Natural killer cell (primary cell): Measurements from ENCODE around the gene GRID1. TPM values are rescaled to one million over a fixed set of nuclear protein-coding genes. Genes with fewer than 3 reads are reported as not detected.

Source experiments
- ATAC-seq, 3 donors: fragments of 150-1000 bp in 2 of 3; fragments of 200-7000 bp in 1 of 3; cut with Tn5 transposase; 1 replicate in 1 of 3; 2 replicates in 2 of 3; pipeline ENCODE4 v1.10.0; 2021; ENCODE audit warnings: mild to moderate bottlenecking in 2 of 3, moderate library complexity in 2 of 3
- DNase-seq, 2 donors: peaks; one replicate each; pipeline versions ENCODE4 v3.0.0 to v3.0.0-alpha.2; 2013 to 2021; ENCODE audit warnings: mixed read lengths in 1 of 2
- H3K27ac ChIP-seq: one replicate; pipeline ENCODE4 v1.5.1; 2013; ENCODE audit warnings: mild to moderate bottlenecking, low read length
- H3K27me3 ChIP-seq: one replicate; pipeline ENCODE4 v1.6.1; 2013; ENCODE audit warnings: low read length; ENCODE audit not compliant: control insufficient read depth, insufficient read depth
- H3K36me3 ChIP-seq: one replicate; pipeline ENCODE4 v1.6.1; 2013; ENCODE audit warnings: low read length; ENCODE audit not compliant: control insufficient read depth, insufficient read depth
- H3K4me1 ChIP-seq: one replicate; pipeline ENCODE4 v1.6.1; 2013; ENCODE audit warnings: low read length; ENCODE audit not compliant: control insufficient read depth, insufficient read depth
- H3K4me3 ChIP-seq: one replicate; pipeline ENCODE4 v1.5.1; 2013; ENCODE audit warnings: low read length
- H3K9me3 ChIP-seq: one replicate; pipeline ENCODE4 v1.6.1; 2013; ENCODE audit warnings: low read length; ENCODE audit not compliant: control insufficient read depth, insufficient read depth
- H3K27ac Mint-ChIP-seq, 2 donors: one replicate each; pipeline ENCODE4 v1.8.0; 2022; ENCODE audit warnings: mild to moderate bottlenecking in 2 of 2, mixed read lengths in 2 of 2, moderate library complexity in 1 of 2
- H3K27me3 Mint-ChIP-seq, 2 donors: one replicate each; pipeline ENCODE4 v1.8.0; 2022; ENCODE audit warnings: low read depth in 2 of 2, mixed read lengths in 2 of 2
- H3K36me3 Mint-ChIP-seq: one replicate; pipeline ENCODE4 v1.8.0; 2022; ENCODE audit warnings: mixed read lengths
- H3K4me1 Mint-ChIP-seq, 2 donors: one replicate each; pipeline ENCODE4 v1.8.0; 2022; ENCODE audit warnings: mixed read lengths in 2 of 2
- H3K4me3 Mint-ChIP-seq: one replicate; pipeline ENCODE4 v1.8.0; 2022; ENCODE audit warnings: mild to moderate bottlenecking, moderate library complexity, mixed read lengths
- H3K9me3 Mint-ChIP-seq, 2 donors: one replicate each; pipeline ENCODE4 v1.8.0; 2022; ENCODE audit warnings: mixed read lengths in 2 of 2
- whole genome bisulfite sequencing: methylation state at CpG from one replicate; pipeline ENCODE4 v1.1.7; 2013; ENCODE audit warnings: missing lambda C conversion rate; ENCODE audit not compliant: insufficient coverage; 5-methylcytosine and 5-hydroxymethylcytosine counted together
- intact Hi-C: fragments of 100-400 bp; cut with micrococcal nuclease; formaldehyde crosslinking; loops from one replicate; pipeline ENCODE4 v1.14.2; 2022
- total RNA-seq, 4 donors: library from RNA; stranded (reverse); fragments of 120-200 nt in 1 of 4; gene quantifications; one replicate each; pipeline versions ENCODE4 v1.2.3 to v1.2.4, GENCODE V29; 2013 to 2022
- TF ChIP-seq, protein P1 (sequence below): fragments of 200-600 bp; IDR thresholded peaks from one replicate; pipeline ENCODE4 v1.8.0; 2022; ENCODE audit warnings: antibody characterized with exemption

Gene GRID1
- total RNA-seq, 3 donors from 2014 or later (not counting 1 experiment from before 2014, with no cell fraction given), result not detected

DNA sequence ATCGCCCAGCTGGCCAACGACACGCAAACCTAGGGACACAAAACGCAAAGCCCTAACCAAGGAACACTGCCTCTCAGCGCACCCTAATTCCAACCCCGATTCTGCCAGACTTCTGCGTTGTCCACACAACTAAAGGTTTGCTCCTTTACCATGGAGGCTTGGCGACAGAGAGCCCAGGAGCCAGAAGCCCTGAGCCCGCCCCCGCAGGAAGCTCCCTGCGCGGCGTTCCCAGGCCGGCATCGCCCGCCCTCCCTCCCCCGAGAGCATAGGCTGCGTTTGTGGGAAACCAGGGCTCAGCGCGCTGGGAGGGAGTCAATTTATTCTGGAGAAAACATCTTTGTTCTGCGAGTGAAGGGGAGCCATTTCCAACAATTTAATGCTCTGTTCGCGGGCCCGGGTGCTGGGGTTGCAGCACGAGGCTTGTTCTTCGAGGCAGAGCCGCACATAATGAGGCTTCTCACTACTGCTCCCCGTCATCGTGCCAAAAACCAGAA lies 103.9 kb downstream of the GRID1 start:
- H3K36me3 ChIP-seq, result no peaks in the 10 kb centered on the region
- intact Hi-C loops, result no loop called here
- Mint-ChIP-seq H3K4me3 (no peak overlapping the region), H3K27me3 (peaks cover 5 to 8% of the 10 kb centered on the region in 2 donors), H3K9me3 (no peaks in the 10 kb centered on the region), H3K4me1 (no peaks in the 10 kb centered on the region), H3K36me3 (no peaks in the 10 kb centered on the region), H3K27ac (no peak overlapping the region)
- no peak overlapping the region for H3K27ac ChIP-seq
- 20% methylated on average over 28 of the region's 29 CpGs for WGBS
- H3K4me1 ChIP-seq, result no peaks in the 10 kb centered on the region
- no peak for ATAC-seq
- H3K9me3 ChIP-seq, result no peaks in the 10 kb centered on the region
- no peaks in the 10 kb centered on the region for H3K27me3 ChIP-seq
- no peak for DNase-seq
- no peak overlapping the region for H3K4me3 ChIP-seq
- TF ChIP-seq, protein P1, sequence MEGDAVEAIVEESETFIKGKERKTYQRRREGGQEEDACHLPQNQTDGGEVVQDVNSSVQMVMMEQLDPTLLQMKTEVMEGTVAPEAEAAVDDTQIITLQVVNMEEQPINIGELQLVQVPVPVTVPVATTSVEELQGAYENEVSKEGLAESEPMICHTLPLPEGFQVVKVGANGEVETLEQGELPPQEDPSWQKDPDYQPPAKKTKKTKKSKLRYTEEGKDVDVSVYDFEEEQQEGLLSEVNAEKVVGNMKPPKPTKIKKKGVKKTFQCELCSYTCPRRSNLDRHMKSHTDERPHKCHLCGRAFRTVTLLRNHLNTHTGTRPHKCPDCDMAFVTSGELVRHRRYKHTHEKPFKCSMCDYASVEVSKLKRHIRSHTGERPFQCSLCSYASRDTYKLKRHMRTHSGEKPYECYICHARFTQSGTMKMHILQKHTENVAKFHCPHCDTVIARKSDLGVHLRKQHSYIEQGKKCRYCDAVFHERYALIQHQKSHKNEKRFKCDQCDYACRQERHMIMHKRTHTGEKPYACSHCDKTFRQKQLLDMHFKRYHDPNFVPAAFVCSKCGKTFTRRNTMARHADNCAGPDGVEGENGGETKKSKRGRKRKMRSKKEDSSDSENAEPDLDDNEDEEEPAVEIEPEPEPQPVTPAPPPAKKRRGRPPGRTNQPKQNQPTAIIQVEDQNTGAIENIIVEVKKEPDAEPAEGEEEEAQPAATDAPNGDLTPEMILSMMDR, result no peak

DNA sequence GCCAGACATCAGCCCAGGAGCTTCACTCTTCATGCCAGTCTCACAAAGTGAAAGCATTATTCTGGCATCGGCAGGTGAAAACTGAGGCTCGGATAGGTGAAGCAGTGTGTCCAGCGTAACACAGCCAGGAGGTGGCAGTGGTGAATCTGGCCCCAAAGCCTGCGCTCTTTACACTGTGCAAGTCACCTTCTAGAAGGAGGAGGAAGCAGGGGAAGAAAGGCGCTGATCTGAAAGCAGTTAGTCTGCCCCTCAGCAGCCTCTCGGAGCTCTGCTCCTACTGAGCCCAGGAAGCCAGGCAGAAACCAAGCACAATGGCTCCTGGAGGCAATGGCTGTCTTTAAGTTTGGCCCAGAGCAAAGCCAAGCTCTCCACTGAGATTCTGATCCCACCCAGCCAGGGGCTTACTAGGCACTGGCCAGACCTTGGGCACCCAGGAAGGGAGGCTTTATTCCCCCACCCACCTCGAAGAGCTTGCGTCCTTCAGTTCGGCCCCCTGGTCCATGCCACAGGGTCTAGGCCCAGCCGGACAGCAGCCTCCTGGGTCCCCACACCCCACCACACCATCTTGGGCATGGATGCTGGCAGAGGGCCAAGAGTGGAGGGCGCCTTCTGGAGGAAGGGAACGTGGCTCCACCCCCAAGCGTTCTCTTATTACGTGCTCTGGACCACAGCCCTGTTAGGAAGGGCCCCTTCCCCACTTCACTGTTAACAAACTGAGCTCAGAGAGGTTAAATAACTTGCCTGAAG lies 104.5 kb downstream of the GRID1 start:
- no peaks in the 10 kb centered on the region for H3K9me3 ChIP-seq
- no peaks in the 10 kb centered on the region for H3K27me3 ChIP-seq
- intact Hi-C loops, result no loop called here
- ATAC-seq (no peak), DNase-seq (peak in 1 of 2 donors; percentile 9)
- H3K4me3 ChIP-seq, result no peak overlapping the region
- Mint-ChIP-seq H3K9me3 (no peaks in the 10 kb centered on the region), H3K27ac (no peak overlapping the region), H3K4me3 (no peak overlapping the region), H3K36me3 (no peaks in the 10 kb centered on the region), H3K4me1 (no peaks in the 10 kb centered on the region), H3K27me3 (peaks cover 5 to 8% of the 10 kb centered on the region in 2 donors)
- no peaks in the 10 kb centered on the region for H3K36me3 ChIP-seq
- TF ChIP-seq, protein P1, result no peak
- 37% methylated on average over 14 of the region's 14 CpGs for WGBS
- H3K4me1 ChIP-seq, result no peaks in the 10 kb centered on the region
- no peak overlapping the region for H3K27ac ChIP-seq

DNA sequence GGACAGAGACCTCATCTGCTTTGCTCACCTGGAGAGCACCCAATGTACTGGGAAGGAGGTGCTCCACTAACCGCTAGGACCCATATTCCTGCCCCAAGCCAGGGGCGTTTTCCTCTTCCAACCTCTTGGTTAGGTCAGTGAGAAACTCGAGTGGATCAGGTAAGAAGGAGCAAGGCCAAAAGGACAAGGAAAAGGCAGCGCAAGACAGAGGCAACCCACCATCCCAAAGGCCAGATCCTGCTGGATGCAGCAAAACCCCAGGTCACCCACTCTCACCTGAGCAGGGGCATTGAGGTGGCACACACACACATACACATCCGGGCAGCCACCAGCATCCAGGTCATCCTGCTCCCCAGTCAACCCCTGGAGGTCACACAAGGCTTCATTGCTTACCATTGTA lies 105.1 kb downstream of the GRID1 start:
- Histone ChIP-seq H3K36me3 (no peaks in the 10 kb centered on the region), H3K4me1 (no peaks in the 10 kb centered on the region), H3K4me3 (no peak overlapping the region), H3K27me3 (no peaks in the 10 kb centered on the region), H3K27ac (no peak overlapping the region), H3K9me3 (no peaks in the 10 kb centered on the region)
- peaks cover 5 to 8% of the 10 kb centered on the region in 2 donors for H3K27me3 Mint-ChIP-seq
- no peaks in the 10 kb centered on the region for H3K9me3 Mint-ChIP-seq
- no peak overlapping the region for H3K4me3 Mint-ChIP-seq
- 88% methylated on average over 5 of the region's 5 CpGs for WGBS
- intact Hi-C loops, result no loop called here
- no peaks in the 10 kb centered on the region for H3K36me3 Mint-ChIP-seq
- no peak overlapping the region for H3K27ac Mint-ChIP-seq
- DNase-seq, result no peak
- TF ChIP-seq, protein P1, result no peak
- ATAC-seq, result no peak
- no peaks in the 10 kb centered on the region for H3K4me1 Mint-ChIP-seq
